Stimulated activated CD8-positive, alpha-beta memory T cell treated with anti-CD3 and anti-CD28 coated beads, Interleukin-4, amount 100 ng/mL, for 4 hours (primary cell): ENCODE measurements around the gene ARHGAP21.
"Not testable (repeated sequence)": the region's sequence is repeated elsewhere in the genome, so short reads cannot be mapped to it uniquely, and the experiment has no call there.

Experiments
- DNase-seq, 2 donors: peaks; one replicate each; pipeline ENCODE4 v3.0.0-alpha.2; 2020; ENCODE audit warnings: low read depth in 2 of 2, low spot score in 1 of 2

ARHGAP21 gene

GRCh38 chr10:24642921-24643678 lies 80.6 kb downstream of the ARHGAP21 start:
- DNase-seq: no peak

GRCh38 chr10:24639124-24639523 lies 84.6 kb downstream of the ARHGAP21 start:
- no peak for DNase-seq

- no peak for DNase-seq
Measured at GRCh38 chr10:24625778-24626177, 97.9 kb downstream of the ARHGAP21 start.

GRCh38 chr10:24623383-24623782 lies 100.3 kb downstream of the ARHGAP21 start:
- DNase-seq: no peak

GRCh38 chr10:24622781-24623301 lies 100.8 kb downstream of the ARHGAP21 start:
- DNase-seq: no peak

- not testable (repeated sequence) for DNase-seq
Measured at GRCh38 chr10:24621035-24621795, 102.5 kb downstream of the ARHGAP21 start.

GRCh38 chr10:24619994-24620310 lies 103.7 kb downstream of the ARHGAP21 start:
- DNase-seq: not testable (repeated sequence)

GRCh38 chr10:24619291-24619993 lies 104.2 kb downstream of the ARHGAP21 start:
- not testable (repeated sequence) for DNase-seq

GRCh38 chr10:24618401-24618800 lies 105.3 kb downstream of the ARHGAP21 start:
- no peak for DNase-seq

GRCh38 chr10:24617771-24618396 lies 105.8 kb downstream of the ARHGAP21 start:
- DNase-seq: no peak

GRCh38 chr10:24616536-24616935 lies 107.2 kb downstream of the ARHGAP21 start:
- DNase-seq: no peak

GRCh38 chr10:24606021-24606420 lies 117.7 kb downstream of the ARHGAP21 start:
- no peak for DNase-seq

GRCh38 chr10:24605141-24605540 lies 118.5 kb downstream of the ARHGAP21 start:
- DNase-seq: no peak

GRCh38 chr10:24603333-24603732 lies 120.4 kb downstream of the ARHGAP21 start:
- no peak for DNase-seq

- DNase-seq: no peak
Measured at GRCh38 chr10:24597961-24598360, 125.7 kb downstream of the ARHGAP21 start.

GRCh38 chr10:24597426-24597825 lies 126.3 kb downstream of the ARHGAP21 start:
- no peak for DNase-seq

- DNase-seq: no peak
Measured at GRCh38 chr10:24596217-24596930, 127.3 kb downstream of the ARHGAP21 start.

- no peak for DNase-seq
Measured at GRCh38 chr10:24590697-24591457, 132.8 kb downstream of the ARHGAP21 start.

- no peak for DNase-seq
Measured at GRCh38 chr10:24589265-24589664, 134.4 kb downstream of the ARHGAP21 start.

- DNase-seq: no peak
Measured at GRCh38 chr10:24579906-24580305, 143.8 kb downstream of the ARHGAP21 start.
